ENCODE results near the gene ACOXL.

ACOXL gene

DNA sequence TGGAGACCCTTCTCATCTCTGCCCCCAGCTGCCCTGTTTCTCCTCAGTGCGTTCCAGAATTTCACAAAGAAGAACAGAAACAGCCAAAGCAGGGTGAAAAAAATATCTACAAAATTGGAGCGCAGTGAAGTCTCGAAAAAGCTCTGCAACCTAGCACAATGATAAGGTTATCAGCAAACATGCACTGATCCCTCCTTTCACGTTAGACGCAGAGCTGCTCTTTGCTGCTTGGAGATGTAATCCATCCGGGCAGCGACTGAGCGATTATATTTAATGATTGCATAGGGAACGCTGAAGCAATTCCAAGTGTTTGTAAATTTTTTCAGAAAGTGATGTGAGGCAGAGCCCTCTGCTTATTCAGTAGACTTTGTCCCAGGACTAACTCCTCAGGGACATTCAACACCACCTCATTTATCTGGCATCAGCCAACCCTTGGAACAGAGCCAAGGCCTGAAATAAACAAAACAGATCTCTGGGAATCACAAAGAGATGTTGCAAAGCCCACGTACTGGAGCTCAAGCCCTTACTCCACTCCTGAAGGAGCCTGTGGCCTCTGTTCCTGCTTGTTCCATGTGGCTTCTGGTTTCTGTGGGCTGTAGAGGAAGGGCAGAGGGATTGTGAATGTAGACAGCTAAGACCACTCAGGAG, 215.8 kb downstream of the ACOXL start:
- no peak overlapping the region for H3K4me3 ChIP-seq (ENCODE audit: low read depth, low read length)
- no peak for TF ChIP-seq CTCF (conservative IDR thresholded peaks at IDR 0.05; ENCODE audit: low read depth, low read length)
- no peak for DNase-seq (ENCODE audit: low read depth)

DNA sequence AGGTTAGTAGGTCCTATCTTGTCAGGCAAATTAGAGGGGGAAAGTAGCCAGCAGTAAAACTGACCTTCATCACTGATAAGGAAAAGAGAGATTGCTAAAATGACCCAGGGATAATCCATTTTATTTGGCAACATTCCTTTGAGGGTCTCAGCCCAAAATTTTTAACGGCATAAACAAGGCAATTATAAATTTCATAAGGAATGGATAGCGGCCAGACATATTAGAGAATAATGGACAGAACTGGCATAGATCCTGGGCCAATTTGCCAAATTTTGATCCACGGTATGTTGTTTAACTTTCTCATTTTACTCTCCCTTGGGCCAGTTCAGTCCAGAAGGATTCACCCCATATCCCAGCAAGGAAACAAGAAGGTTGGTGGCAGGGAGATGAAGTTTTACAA, 217.9 kb downstream of the ACOXL start:
- no peak for TF ChIP-seq CTCF (conservative IDR thresholded peaks at IDR 0.05; ENCODE audit: low read depth, low read length)
- DNase-seq (ENCODE audit: low read depth) = no peak
- no peak overlapping the region for H3K4me3 ChIP-seq (ENCODE audit: low read depth, low read length)

DNA sequence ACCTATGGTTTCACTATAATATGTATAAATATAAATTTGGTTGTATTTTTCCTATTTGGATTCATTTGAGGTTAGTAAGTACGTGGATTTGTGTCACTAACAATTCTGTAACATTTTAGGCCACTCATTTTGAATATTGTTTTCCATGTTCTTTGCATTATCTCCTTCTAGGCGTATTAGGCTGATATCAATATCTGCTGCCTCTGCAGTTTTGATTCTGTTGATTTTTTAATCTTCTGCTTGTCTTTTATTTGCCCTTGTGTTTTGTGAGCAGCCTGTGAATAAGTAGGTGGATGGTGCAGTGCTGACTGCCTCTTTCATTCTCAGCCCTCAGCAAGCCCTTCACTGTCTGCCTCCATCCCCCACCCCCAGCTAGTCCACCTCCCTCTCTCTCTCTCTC, 222.7 kb downstream of the ACOXL start:
- no peak for TF ChIP-seq CTCF (conservative IDR thresholded peaks at IDR 0.05; ENCODE audit: low read depth, low read length)
- DNase-seq (ENCODE audit: low read depth) = no peak
- no peak overlapping the region for H3K4me3 ChIP-seq (ENCODE audit: low read depth, low read length)

GRCh38 chr2:110955556-110955955, 223.2 kb downstream of the ACOXL start:
- no peak for TF ChIP-seq CTCF (conservative IDR thresholded peaks at IDR 0.05; ENCODE audit: low read depth, low read length)
- DNase-seq (ENCODE audit: low read depth) = no peak

DNA sequence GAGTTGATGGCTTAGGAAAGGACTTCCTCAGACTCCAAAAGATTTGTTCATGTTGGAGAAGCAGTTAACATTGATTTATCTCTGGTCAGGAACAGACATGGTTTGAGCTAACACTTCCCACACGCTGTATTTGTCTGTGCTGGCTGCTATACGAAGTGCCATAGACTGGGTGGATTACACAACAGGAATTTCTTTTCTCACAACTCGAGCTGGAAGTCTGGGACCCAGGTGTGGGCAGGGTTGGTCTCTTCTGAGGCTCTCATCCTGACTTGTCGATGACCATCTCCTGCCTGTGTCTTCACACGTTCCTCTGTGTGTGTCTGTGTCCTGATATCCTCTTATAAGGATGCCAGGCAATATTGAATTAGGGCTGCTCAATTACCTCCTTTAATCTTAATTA, 224.9 kb downstream of the ACOXL start:
- DNase-seq (ENCODE audit: low read depth) = no peak
- no peak overlapping the region for H3K4me3 ChIP-seq (ENCODE audit: low read depth, low read length)
- no peak for TF ChIP-seq CTCF (conservative IDR thresholded peaks at IDR 0.05; ENCODE audit: low read depth, low read length)

More at GRCh38 chr2:110955556-110955955, 223.2 kb downstream of the ACOXL start:
- no peak overlapping the region for H3K4me3 ChIP-seq (ENCODE audit: low read depth, low read length)

DNA sequence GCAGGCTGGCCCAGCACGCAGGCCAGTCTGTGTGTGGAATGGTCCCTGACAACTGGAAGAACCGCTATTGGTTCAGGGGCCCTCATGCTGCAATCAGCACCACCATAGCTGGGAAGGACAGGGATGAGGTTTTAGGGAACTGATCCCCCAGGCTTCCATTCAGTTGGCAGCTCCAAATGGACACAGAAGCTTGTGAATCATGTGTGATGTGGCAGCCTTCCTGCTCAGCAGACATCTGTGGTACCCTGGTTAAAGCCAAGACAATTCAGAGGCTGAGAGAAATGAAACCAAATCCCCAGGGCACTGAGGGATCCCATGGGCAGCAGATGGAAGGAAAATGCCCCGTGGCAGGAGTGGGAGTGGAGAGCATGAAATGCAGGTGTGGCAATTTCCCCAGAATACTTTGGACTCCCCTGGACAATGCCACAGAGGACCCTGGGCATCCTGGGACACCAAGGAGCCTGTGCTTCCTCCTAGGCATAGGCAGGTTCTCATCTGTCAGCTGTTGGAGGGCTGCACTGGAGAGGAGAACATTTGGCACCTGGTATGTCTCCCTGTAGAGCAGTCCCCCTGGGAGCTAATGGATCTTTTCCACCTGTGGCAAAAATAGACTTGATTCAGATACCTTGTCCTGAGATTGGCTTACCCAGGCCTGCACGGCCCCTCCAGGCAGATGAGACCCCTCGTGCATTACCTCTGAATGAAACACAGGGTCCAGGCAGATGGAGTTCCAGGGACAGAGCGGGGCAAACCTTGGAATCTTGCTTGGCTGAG, 226.2 kb downstream of the ACOXL start:
- H3K4me3 ChIP-seq (ENCODE audit: low read depth, low read length) = no peak overlapping the region
- TF ChIP-seq CTCF (conservative IDR thresholded peaks at IDR 0.05; ENCODE audit: low read depth, low read length) = no peak
- DNase-seq (ENCODE audit: low read depth) = no peak

DNA sequence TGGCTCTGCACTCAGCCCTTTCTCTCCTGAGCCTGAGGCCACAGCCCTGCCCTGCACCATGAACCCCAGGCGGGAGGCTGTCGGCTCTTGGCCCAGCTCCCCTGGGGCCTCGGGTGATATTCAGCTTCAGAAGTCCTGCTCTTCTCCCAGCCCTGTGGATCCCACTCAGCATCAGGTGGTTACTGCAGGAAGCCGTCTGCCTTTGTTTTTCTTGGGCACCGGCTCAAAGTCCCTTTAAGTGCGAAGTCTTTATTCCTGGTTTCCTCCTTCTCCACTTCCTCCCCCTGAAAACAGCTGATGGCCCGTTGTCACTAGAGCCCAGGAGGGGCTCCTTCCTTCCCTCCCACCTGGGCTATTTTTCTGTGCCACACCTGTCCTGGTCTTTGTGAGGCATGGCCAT, 226.8 kb downstream of the ACOXL start:
- no peak for TF ChIP-seq CTCF (conservative IDR thresholded peaks at IDR 0.05; ENCODE audit: low read depth, low read length)
- no peak overlapping the region for H3K4me3 ChIP-seq (ENCODE audit: low read depth, low read length)
- no peak for DNase-seq (ENCODE audit: low read depth)
